HG03025 (cell line): Measurements from ENCODE around the gene SERTM1.

ENCODE experiments used
- ATAC-seq: cut with Tn5 transposase; IDR thresholded peaks from one replicate; pipeline ENCODE4 v1.9.1; 2021; ENCODE audit warnings: mild to moderate bottlenecking, moderate library complexity; ENCODE audit not compliant: unreplicated experiment, low FRiP score

Gene SERTM1

GRCh38 chr13:36709136-36709890 is 35.5 kb downstream of the SERTM1 start:
- no peak for ATAC-seq

- ATAC-seq: no peak
These were observed 36.6 kb downstream of the SERTM1 start for GRCh38 chr13:36710396-36710795.

- ATAC-seq: no peak
These were observed 38.5 kb downstream of the SERTM1 start for GRCh38 chr13:36712290-36712689.

- ATAC-seq: no peak
These were observed 39.0 kb downstream of the SERTM1 start for GRCh38 chr13:36712770-36713169.

- ATAC-seq: no peak
These were observed 40.1 kb downstream of the SERTM1 start for GRCh38 chr13:36713887-36714286.

- ATAC-seq: no peak
These were observed 42.0 kb downstream of the SERTM1 start for GRCh38 chr13:36715841-36716240.

GRCh38 chr13:36717017-36717416 is 43.2 kb downstream of the SERTM1 start:
- ATAC-seq: no peak

GRCh38 chr13:36717966-36718545 is 44.2 kb downstream of the SERTM1 start:
- no peak for ATAC-seq

- no peak for ATAC-seq
These were observed 44.9 kb downstream of the SERTM1 start for GRCh38 chr13:36718686-36719085.

GRCh38 chr13:36724141-36724540 is 50.3 kb downstream of the SERTM1 start:
- no peak for ATAC-seq

- ATAC-seq: no peak
These were observed 52.1 kb downstream of the SERTM1 start for GRCh38 chr13:36725936-36726335.

- no peak for ATAC-seq
These were observed 54.2 kb downstream of the SERTM1 start for GRCh38 chr13:36728006-36728405.

- ATAC-seq: no peak
These were observed 62.4 kb downstream of the SERTM1 start for GRCh38 chr13:36736119-36736726.

GRCh38 chr13:36737524-36738083 is 63.8 kb downstream of the SERTM1 start:
- ATAC-seq: no peak

- no peak for ATAC-seq
These were observed 71.6 kb downstream of the SERTM1 start for GRCh38 chr13:36745436-36745835.

- no peak for ATAC-seq
These were observed 72.2 kb downstream of the SERTM1 start for GRCh38 chr13:36746051-36746450.
